NCI-H187 treated with DMSO at 0.1 percent for 48 hours (cell line): Measurements from ENCODE around the gene ZNF644.

ENCODE experiments used
- DNase-seq: peaks from one replicate; lab custom pipeline; 2025; lab: John Stamatoyannopoulos, UW

The ZNF644 gene

DNA sequence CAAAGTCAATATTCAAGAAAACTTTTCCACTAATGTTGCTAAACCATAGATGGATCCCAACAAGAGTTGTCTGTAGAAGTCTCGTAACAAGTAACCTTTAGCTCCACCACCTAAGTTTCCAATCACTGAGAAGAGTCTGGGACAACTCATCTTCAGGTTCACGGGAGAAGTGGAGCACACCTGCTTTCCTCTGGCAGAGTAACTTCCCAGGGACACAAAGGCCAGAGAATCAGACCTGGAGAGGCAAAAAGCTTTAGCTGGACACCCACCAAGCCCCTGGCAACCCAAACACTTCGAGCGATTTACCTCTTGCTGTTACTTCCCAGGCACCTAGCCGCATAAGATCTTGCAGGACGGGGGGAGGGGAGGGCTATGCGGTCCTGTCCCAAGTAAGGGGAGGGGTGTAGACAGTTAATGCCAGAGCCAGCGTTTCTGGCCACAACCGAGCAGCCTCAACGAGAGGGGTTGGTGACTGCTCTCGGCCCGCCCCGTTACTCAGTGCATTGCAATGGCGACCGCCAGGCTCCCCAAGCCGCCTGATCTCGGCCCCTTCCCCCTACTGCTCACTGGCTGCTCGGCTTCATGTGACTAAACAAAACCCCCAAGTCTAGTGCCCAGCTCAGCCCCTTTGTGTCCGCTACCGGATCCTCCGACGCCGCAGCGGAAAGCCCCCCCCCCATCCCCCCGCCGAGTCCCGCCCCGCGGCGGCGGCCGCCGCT lies 709 bp downstream of the ZNF644 start:
- no peak for DNase-seq

DNA sequence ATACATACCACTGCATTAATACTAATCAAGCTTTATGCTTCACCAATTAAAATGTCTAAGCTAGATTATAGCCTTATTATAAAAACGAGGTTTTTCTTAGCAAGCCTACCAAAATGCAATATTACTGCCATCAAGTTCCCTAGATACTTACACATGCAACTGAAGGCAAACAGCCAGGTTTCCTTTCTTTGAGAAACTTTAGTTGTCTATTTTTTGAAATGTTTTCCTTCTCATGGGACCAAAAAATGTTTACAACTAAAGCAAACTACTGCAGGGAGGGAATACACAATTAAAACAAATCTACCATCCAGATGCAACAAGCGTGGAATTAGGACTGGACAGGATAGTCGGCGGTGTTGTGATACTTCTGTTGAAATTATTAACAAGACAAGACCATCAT lies 1.3 kb downstream of the ZNF644 start:
- no peak for DNase-seq

DNA sequence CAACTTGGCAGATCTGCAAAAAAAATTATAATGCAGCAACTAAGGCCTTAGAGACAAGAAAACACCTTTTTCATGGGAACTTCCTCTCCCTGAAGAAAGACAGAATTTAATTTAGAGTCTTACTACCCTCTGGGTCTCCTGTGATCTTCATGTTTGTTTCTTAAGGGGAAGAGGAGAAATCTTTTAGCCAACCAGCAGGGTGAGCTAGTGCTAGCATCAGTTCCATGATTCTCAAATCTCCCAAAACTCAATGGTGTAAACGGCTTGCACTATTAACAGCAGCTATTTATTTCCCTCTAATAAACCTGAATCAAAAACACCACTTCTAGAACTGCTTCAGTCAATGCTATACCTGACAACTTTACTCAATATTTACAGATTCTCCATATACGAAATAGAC lies 3.8 kb downstream of the ZNF644 start:
- DNase-seq, result no peak

- no peak for DNase-seq
Measured at GRCh38 chr1:91015794-91016550, 5.9 kb downstream of the ZNF644 start.

- no peak for DNase-seq
Measured at GRCh38 chr1:91015358-91015780, 6.5 kb downstream of the ZNF644 start.

DNA sequence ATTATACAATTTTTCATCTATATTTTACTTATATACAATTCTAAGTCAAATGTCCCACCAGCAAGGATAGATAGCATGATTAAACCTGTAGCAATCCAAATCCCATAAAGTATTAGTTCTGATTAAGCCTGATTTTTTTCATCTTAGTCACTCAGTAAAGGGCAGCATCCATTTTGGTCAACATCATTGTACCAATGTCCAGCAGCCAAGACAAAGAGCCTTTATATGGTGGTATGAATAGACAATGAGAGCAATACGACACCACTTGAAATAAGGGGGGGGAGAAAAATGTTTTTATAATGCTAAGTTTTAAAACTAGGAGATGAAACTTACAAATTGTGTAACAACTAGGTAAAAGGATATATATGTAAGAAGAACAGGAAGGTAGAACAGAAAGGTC lies 7.4 kb downstream of the ZNF644 start:
- DNase-seq, result no peak

DNA sequence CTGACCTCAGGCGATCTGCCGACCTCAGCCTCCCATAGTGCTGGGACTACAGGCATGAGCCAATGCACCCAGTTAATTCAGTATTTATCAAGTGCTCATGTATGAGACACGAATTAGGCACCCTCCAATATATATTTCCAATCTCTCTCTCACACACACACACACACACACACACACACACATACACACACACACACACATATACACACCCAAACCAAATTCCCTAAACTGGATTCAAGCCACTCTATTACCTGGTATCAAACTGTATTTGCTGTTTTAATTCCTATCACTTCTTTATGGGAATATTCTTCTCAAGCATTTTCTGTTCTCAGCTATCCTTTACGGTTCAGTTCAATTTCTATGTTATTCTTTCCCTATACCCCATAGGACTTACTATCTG lies 8.5 kb downstream of the ZNF644 start:
- DNase-seq, result no peak

DNA sequence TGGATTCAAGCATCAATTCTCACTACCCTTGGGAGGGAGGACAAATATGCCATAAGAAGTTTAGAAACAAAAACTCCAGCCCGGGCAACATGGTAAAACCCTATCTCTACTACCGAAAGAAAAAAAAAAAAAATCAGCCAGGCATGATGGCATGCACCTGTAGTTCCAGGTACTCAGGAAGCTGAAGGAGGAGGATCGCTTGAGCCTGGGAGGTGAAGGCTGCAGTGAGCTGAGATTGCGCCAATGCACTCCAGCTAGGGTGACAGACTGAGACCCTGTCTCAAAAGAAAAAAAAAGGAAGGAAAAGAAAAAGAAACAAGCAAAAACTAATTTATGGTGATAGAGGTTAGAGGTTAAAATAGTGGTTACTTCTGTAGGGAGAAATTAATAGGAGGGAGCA lies 9.6 kb downstream of the ZNF644 start:
- no peak for DNase-seq

- no peak for DNase-seq
Measured at GRCh38 chr1:91011726-91012125, 10.1 kb downstream of the ZNF644 start.

DNA sequence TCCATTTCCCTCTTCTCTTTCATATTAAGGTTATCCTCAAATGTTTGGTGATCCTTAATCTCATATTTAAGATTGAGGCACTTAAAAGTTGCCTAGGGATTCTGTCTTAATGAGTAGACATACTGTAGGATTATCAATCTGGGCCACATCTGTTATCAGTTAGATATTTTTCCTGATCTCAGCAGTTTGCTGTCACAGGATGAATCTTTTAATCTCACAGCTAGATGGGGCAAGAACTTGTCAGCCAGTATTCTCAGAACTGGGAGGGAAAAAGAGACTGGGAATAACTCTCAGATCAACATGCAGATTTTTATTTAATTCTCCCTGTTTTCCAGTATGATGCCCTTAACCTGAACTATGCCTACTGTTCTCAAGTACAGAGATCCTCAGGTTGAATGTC lies 14.0 kb downstream of the ZNF644 start:
- no peak for DNase-seq

DNA sequence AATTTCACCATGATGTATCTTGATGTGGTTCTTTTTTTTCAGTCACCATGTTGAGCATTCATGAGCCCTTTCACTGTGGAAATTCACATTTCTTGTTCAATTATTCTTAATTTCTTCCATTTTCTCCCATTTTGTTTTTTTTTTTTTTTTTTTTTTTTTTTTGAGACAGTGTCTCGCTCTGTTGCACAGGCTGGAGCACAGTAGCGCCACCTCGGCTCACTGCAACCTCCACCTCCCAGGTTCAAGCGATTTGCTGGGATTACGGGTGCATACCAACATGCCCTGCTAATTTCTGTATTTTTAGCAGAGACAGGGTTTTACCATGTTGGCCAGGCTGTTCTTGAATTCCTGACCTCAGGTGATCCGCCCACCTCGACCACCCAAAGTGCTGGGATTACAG lies 14.7 kb downstream of the ZNF644 start:
- no peak for DNase-seq

DNA sequence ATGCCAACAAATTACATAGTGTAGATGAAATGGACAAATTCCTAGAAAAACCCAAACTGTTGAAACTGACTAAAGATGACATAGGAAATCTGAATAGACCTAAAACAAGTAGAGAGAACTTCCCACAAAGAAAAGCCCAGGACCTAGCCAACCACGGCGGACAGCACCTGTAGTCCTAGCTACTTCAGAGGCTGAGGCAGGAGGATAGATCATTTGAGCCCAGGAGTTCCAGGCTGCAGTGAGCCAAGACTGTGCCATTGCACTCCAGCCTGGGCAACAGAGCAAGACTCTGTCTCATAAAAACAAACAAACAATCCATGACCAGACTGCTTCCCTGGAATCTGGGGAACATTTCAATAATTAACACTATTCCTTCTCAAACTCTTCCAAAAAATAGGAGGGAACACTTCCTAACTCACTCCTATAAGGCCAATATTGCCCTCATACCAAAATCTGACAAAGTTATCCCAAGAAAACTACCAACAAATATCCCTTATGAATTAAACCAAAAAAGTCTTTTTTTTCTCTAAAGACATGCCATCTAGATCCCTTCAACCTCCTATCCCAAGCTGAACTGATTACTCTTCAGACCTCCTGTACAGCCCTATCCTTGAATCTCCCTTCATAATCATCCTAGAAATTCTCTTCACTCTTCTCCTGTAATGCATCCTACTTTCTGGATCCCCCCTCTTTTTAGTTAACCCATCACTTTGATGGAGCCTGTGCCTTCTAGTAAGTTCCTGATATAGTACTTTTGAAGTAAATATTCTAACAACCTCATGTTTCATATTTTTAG lies 15.5 kb downstream of the ZNF644 start:
- DNase-seq, result no peak

- no peak for DNase-seq
Measured at GRCh38 chr1:91005285-91005684, 16.6 kb downstream of the ZNF644 start.

GRCh38 chr1:91004145-91004544 lies 17.7 kb downstream of the ZNF644 start:
- DNase-seq, result no peak

DNA sequence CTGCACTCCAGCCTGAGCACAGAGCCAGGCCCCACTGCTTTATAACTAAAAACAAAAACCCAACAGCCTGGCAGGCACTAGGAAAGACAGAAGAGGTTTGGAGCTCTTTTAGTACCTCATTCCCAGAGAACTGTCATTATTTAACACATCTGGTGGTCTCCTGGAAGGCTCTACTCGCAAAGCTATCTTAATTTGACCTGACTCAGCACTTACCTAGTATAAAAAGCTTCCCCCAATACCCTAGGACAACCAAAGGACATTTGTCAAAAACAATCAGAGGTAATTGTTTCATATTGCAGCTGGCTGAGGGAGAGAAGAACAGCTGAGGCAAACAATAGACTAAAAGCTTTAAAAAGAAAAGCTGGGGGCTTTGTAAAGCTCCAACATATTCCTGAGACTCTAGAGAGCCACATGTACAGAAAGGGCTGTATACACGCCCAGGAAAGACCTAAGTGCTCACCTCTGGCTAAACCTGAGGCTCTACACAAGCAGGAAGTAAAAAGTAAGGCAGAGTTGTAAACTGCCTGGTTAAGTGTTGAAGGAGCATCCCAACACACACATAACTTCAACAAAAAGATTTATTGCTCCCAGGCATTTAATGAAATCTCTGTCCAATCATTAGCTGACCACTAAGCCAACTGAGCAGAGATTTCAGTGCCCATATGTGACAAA lies 25.0 kb downstream of the ZNF644 start:
- no peak for DNase-seq

GRCh38 chr1:90995311-90995894 lies 26.4 kb downstream of the ZNF644 start:
- no peak for DNase-seq

GRCh38 chr1:90994461-90994860 lies 27.4 kb downstream of the ZNF644 start:
- no peak for DNase-seq

GRCh38 chr1:90993245-90993644 lies 28.6 kb downstream of the ZNF644 start:
- no peak for DNase-seq

GRCh38 chr1:90990779-90991178 lies 31.1 kb downstream of the ZNF644 start:
- no peak for DNase-seq

DNA sequence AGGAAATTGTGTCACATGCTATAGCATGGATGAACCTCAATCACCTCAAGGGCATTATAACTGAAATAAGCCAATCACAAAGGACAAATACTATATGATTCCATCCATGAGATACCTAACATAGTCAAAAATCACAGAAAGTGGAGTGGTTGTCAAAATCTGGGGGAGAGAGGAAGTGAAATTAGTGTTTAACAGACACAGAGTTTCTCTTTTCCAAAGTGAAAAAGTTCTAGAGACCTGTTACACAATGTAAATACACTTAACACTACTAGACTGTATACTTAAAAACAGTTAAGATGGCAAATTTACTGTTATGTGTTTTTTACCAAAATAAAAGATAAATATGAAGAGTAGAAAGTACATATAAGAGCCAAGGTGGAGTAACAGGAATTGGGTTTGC lies 31.8 kb downstream of the ZNF644 start:
- DNase-seq, result no peak

GRCh38 chr1:90989302-90989701 lies 32.5 kb downstream of the ZNF644 start:
- no peak for DNase-seq

DNA sequence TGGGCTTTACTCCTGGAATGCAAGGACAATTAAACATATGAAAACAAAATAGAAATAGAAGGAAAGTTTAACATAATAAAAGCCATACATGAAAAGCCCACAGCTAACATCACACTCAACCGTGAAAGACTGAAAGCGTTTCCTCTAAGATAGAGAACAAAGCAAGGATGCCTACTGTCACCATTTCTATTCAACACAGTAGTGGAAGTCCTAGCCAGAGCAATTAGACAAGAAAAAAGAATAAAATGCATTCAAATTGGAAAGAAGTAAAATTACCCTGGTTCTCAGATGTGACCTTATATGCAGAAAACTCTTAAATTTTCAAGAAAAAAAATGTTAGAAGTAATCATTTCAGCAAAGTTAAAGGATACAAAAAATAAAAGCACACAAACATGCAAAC lies 34.0 kb downstream of the ZNF644 start:
- DNase-seq, result no peak
